KOPT-K1 (cell line): ENCODE results near the gene HBA2.
"Not testable (repeated sequence)": the region's sequence is repeated elsewhere in the genome, so short reads cannot be mapped to it uniquely, and the experiment has no call there.

Source experiments
- H3K27ac ChIP-seq: fragments of 200-600 bp; sonication (generic); 2 replicates; pipeline ENCODE4 v1.5.1; 2016; ENCODE audit warnings: antibody characterized with exemption, mild to moderate bottlenecking, low read depth, low read length; ENCODE audit not compliant: poor library complexity, severe bottlenecking
- H3K36me3 ChIP-seq: fragments of 200-600 bp; sonication (generic); 2 replicates; pipeline ENCODE4 v1.5.1; 2017; ENCODE audit warnings: antibody characterized with exemption, mild to moderate bottlenecking, low read length, moderate library complexity; ENCODE audit not compliant: insufficient read depth
- H3K9me3 ChIP-seq: fragments of 200-600 bp; sonication (generic); 2 replicates; pipeline ENCODE4 v1.5.1; 2017; ENCODE audit warnings: antibody characterized with exemption, low read length, mild to moderate bottlenecking; ENCODE audit not compliant: insufficient read depth, poor library complexity, severe bottlenecking

The HBA2 gene

GRCh38 chr16:176477-177382, 4.1 kb downstream of the HBA2 start, which contains the start of gene HBA1:
Gene HBA1, plus strand, starts transcription at chr16:176680. Its CDS starts 37 bp downstream, at chr16:176717.
- H3K9me3 ChIP-seq, H3K36me3 ChIP-seq, H3K27ac ChIP-seq: not testable (repeated sequence)

GRCh38 chr16:177394-177822, 4.7 kb downstream of the HBA2 start:
- Histone ChIP-seq H3K27ac (no peak overlapping the region), H3K36me3 (no peaks in the 10 kb centered on the region), H3K9me3 (no peaks in the 10 kb centered on the region)

- peaks cover 5% of the 10 kb centered on the region; the same call in 1 of the 2 replicates for H3K36me3 ChIP-seq
- H3K27ac ChIP-seq, result no peak overlapping the region
- no peaks in the 10 kb centered on the region for H3K9me3 ChIP-seq
Measured at GRCh38 chr16:177981-178667, 5.4 kb downstream of the HBA2 start.

GRCh38 chr16:178668-179015, 6.0 kb downstream of the HBA2 start:
- Histone ChIP-seq H3K9me3 (no peaks in the 10 kb centered on the region), H3K27ac (no peak overlapping the region), H3K36me3 (peaks cover 10% of the 10 kb centered on the region; the same call in 1 of the 2 replicates)

GRCh38 chr16:179211-180092, 6.8 kb downstream of the HBA2 start:
- Histone ChIP-seq H3K36me3 (peaks cover 18% of the 10 kb centered on the region), H3K27ac (no peak overlapping the region), H3K9me3 (no peaks in the 10 kb centered on the region)

- Histone ChIP-seq H3K9me3 (no peaks in the 10 kb centered on the region), H3K36me3 (peaks cover 25% of the 10 kb centered on the region), H3K27ac (no peak within 1 kb of the TSS)
Measured at GRCh38 chr16:180101-180675, 7.5 kb downstream of the HBA2 start, which contains the start of gene HBQ1. Gene HBQ1, plus strand, starts transcription at chr16:180459. Its CDS starts 28 bp downstream, at chr16:180487.

GRCh38 chr16:180681-181564, 8.2 kb downstream of the HBA2 start:
- Histone ChIP-seq H3K27ac (no peak overlapping the region), H3K36me3 (peaks cover 32% of the 10 kb centered on the region), H3K9me3 (no peaks in the 10 kb centered on the region)

GRCh38 chr16:181565-182021, 8.9 kb downstream of the HBA2 start:
- Histone ChIP-seq H3K36me3 (peaks cover 33% of the 10 kb centered on the region), H3K9me3 (no peaks in the 10 kb centered on the region), H3K27ac (no peak overlapping the region)

- peaks cover 4% of the 10 kb centered on the region for H3K9me3 ChIP-seq
- H3K36me3 ChIP-seq, result peaks cover 43% of the 10 kb centered on the region
- no peak overlapping the region for H3K27ac ChIP-seq
Measured at GRCh38 chr16:183005-183404, 10.3 kb downstream of the HBA2 start.

GRCh38 chr16:185213-185612, 12.5 kb downstream of the HBA2 start:
- H3K27ac ChIP-seq, result no peak overlapping the region
- H3K36me3 ChIP-seq, result peaks cover 66% of the 10 kb centered on the region
- peaks cover 4% of the 10 kb centered on the region for H3K9me3 ChIP-seq

- peaks cover 70% of the 10 kb centered on the region for H3K36me3 ChIP-seq
- no peak overlapping the region for H3K27ac ChIP-seq
- H3K9me3 ChIP-seq, result peaks cover 4% of the 10 kb centered on the region
Measured at GRCh38 chr16:185691-186090, 13.0 kb downstream of the HBA2 start.

GRCh38 chr16:187330-187729, 14.7 kb downstream of the HBA2 start:
- Histone ChIP-seq H3K9me3 (peaks cover 4% of the 10 kb centered on the region), H3K27ac (no peak overlapping the region), H3K36me3 (peaks cover 87% of the 10 kb centered on the region)

GRCh38 chr16:188674-189073, 16.0 kb downstream of the HBA2 start:
- Histone ChIP-seq H3K36me3 (peaks cover 89% of the 10 kb centered on the region), H3K27ac (no peak overlapping the region), H3K9me3 (peaks cover 4% of the 10 kb centered on the region)
